NAMALWA (cell line): ENCODE data around the gene GOLGA8N.
A peak's percentile ranks its signal among the peaks of the same experiment; 100 is the strongest.
"Not testable (repeated sequence)": the region's sequence is repeated elsewhere in the genome, so short reads cannot be mapped to it uniquely, and the experiment has no call there.

Source experiments
- DNase-seq: peaks from one replicate; pipeline ENCODE4 v3.0.0-alpha.2; 2015; ENCODE audit warnings: low spot score

GOLGA8N gene

GRCh38 chr15:32593151-32593550 is at the start of gene GOLGA8N:
GOLGA8N (plus strand) TSS chr15:32593456.
- not testable (repeated sequence) for DNase-seq

- DNase-seq, result not testable (repeated sequence)
Measured at GRCh38 chr15:32543456-32543855, 49.8 kb upstream of the GOLGA8N start.

- DNase-seq, result not testable (repeated sequence)
Measured at GRCh38 chr15:32545129-32545528, 48.1 kb upstream of the GOLGA8N start.

GRCh38 chr15:32554587-32554986 is 38.7 kb upstream of the GOLGA8N start:
- not testable (repeated sequence) for DNase-seq

- not testable (repeated sequence) for DNase-seq
Measured at GRCh38 chr15:32562198-32562597, 31.1 kb upstream of the GOLGA8N start.

GRCh38 chr15:32568988-32569387 is 24.3 kb upstream of the GOLGA8N start:
- not testable (repeated sequence) for DNase-seq

GRCh38 chr15:32578482-32578881 is 14.8 kb upstream of the GOLGA8N start:
- not testable (repeated sequence) for DNase-seq

- not testable (repeated sequence) for DNase-seq
Measured at GRCh38 chr15:32585844-32586243, 7.4 kb upstream of the GOLGA8N start.

- DNase-seq, result not testable (repeated sequence)
Measured at GRCh38 chr15:32609518-32609917, 16.3 kb downstream of the GOLGA8N start.

GRCh38 chr15:32610719-32611118 is 17.5 kb downstream of the GOLGA8N start:
- peak; percentile 50 for DNase-seq

- DNase-seq, result not testable (repeated sequence)
Measured at GRCh38 chr15:32614712-32615050, 21.4 kb downstream of the GOLGA8N start.

- peak; percentile 91 for DNase-seq
Measured at GRCh38 chr15:32615051-32615870, 22.0 kb downstream of the GOLGA8N start, which contains the start of gene ARHGAP11A. ARHGAP11A (plus strand) TSS chr15:32615504; CDS start chr15:32616212, 708 bp downstream.

GRCh38 chr15:32615871-32616426 is 22.7 kb downstream of the GOLGA8N start:
- peak; percentile 41 for DNase-seq

- DNase-seq, result no peak
Measured at GRCh38 chr15:32636410-32636809, 43.2 kb downstream of the GOLGA8N start.

GRCh38 chr15:32636908-32637567 is 43.8 kb downstream of the GOLGA8N start:
- no peak for DNase-seq

GRCh38 chr15:32637704-32638103 is 44.4 kb downstream of the GOLGA8N start:
- DNase-seq, result no peak

- no peak for DNase-seq
Measured at GRCh38 chr15:32641517-32642059, 48.3 kb downstream of the GOLGA8N start, which contains the start of gene SCG5. SCG5 (plus strand) TSS chr15:32641710; CDS start chr15:32643593, 1,883 bp downstream.

- DNase-seq, result no peak
Measured at GRCh38 chr15:32642667-32643435, 49.6 kb downstream of the GOLGA8N start.

- no peak for DNase-seq
Measured at GRCh38 chr15:32643907-32644445, 50.7 kb downstream of the GOLGA8N start.

GRCh38 chr15:32646291-32646690 is 53.0 kb downstream of the GOLGA8N start:
- DNase-seq, result no peak

GRCh38 chr15:32649342-32649741 is 56.1 kb downstream of the GOLGA8N start:
- peak; percentile 30 for DNase-seq
